GM13976 (cell line): ENCODE data around the gene FAM107B.
"Not testable (repeated sequence)": the region's sequence is repeated elsewhere in the genome, so short reads cannot be mapped to it uniquely, and the experiment has no call there.

Source experiments
- DNase-seq: peaks from one replicate; pipeline ENCODE4 v3.0.0; 2012; ENCODE audit warnings: low spot score
- CTCF ChIP-seq: IDR thresholded peaks from 2 replicates; pipeline ENCODE4 v1.5.1; 2012; ENCODE audit warnings: borderline replicate concordance, mild to moderate bottlenecking; ENCODE audit not compliant: insufficient read depth; ENCODE audit errors: extremely low read depth, missing control alignments, control extremely low read depth
- in situ Hi-C: fragments of 300-500 bp; cut with MboI; formaldehyde crosslinking; loops from one replicate; pipeline ENCODE4 v1.12.0; 2022; ENCODE audit warnings: low sequenced_read_pairs, mixed read lengths, inconsistent platforms; ENCODE audit not compliant: unreplicated experiment

Gene FAM107B

DNA sequence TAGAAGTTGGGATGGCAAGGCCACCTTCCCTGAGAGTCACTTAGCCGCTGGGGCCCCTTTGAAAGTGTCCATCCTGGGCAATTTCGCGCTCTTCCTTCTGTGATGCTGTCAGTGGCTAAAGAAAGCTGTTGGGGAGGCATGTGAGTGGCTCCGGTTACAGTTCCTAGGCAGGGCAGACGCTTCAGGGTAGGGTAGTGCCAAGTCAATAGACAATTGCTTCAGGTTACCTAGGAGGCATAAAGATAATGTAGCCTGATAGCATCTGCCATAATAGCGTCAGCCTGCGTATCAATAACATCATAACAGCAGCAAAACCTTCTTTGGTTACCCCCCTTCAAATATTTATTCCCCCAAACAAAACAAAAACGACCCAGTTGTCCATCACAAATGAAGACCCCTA lies at the start of gene FAM107B:
TSS of gene FAM107B (minus strand) at position 101 of the 400 bp plus-strand sequence. CDS start 234 bp downstream, outside the sequence.
- TF ChIP-seq CTCF = no peak

GRCh38 chr10:14823966-14824365 lies 49.3 kb upstream of the FAM107B start:
- in situ Hi-C loops = loop anchor here (25.0 kb wide), 1 partner anchor 612 kb away; no protein-coding TSS in a partner anchor
- DNase-seq = no peak
- TF ChIP-seq CTCF = no peak

More for the DNA sequence above, at the start of gene FAM107B:
- in situ Hi-C loops = no loop called here
- no peak for DNase-seq

DNA sequence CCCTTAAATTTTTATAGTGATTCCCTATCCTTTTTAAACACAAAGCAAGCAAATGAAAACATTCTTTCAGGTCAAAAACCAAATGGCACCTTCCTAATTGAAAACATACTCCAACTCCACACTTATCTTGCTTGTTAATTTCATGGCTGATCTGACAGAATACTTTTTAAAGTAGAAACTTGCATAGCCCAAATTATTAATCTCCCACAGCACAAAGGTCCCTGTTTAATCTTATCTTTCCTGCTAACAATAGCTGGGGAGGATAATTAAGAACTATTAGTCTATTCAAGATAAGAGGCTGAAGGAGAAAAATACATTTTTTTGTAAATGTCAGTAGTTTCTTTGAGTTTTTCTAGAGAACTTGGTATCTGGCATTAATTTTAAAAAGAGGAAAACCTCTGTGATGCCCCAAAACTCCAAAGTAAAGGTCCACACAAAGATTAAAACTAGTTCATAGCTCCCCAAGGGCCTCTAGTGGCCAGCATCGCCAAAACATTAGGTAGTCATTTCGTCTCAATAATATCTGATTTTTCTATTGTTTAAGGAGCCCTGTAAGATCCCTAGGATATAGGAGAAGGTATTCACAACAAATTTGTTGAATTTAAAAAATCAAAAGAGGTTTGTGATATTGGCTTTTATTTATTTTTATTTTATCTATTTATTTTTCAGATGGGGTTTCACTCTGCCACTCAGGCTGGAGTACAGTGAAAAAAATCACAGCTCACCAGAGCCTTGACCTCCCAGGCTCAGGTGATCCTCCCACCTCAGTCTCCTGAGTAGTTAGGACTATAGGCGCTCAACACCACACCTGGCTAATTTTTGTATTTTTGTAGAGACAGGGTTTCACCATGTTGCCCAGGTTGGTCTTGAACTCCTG lies 48.4 kb upstream of the FAM107B start:
- peak; percentile 33 for TF ChIP-seq CTCF
- DNase-seq = peak; percentile 66
- in situ Hi-C loops = loop anchor here (25.0 kb wide), 1 partner anchor 611 kb away; no protein-coding TSS in a partner anchor

- TF ChIP-seq CTCF = no peak
- in situ Hi-C loops = loop anchor here (25.0 kb wide), 1 partner anchor 610 kb away; no protein-coding TSS in a partner anchor
- no peak for DNase-seq
Observed at GRCh38 chr10:14821635-14822375, 47.1 kb upstream of the FAM107B start.

- in situ Hi-C loops = loop anchor here (25.0 kb wide), 1 partner anchor 608 kb away; no protein-coding TSS in a partner anchor
- no peak for TF ChIP-seq CTCF
- no peak for DNase-seq
Observed at GRCh38 chr10:14820775-14821154, 46.1 kb upstream of the FAM107B start.

DNA sequence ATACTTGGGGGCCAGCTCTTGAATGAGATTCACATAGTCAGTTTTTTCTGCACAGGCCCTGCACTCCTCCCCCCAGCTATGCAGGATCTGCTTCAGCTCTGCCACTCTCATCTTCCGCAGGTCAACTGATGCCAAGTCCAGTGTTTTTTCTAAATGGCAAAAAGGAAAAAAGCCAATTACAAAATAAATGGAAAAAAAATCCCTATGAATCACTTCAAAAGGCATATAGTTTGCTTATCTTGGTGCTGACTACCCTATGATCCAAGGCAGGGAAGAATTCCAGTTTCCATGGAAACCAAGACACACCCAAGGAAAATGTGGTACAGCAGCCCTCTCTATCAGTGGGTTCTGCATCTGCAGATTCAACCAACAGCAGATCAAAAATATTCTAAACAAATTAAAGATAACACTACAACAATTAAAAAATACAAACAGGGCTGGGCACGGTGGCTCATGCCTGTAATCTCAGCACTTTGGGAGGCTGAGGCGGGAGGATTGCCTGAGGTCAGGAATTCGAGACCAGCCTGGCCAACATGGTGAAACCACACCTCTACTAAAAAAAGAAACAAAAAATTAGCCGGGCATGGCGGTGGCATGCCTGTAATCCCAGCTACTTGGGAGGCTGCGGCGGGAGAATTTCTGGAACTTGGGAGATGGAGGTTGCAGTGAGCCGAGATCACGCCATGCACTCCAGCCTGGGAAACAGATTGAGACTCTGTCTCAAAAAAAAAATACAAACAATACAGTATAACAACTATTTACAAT lies 45.5 kb upstream of the FAM107B start:
- in situ Hi-C loops = loop anchor here (25.0 kb wide), 1 partner anchor 608 kb away; no protein-coding TSS in a partner anchor
- DNase-seq = no peak

DNA sequence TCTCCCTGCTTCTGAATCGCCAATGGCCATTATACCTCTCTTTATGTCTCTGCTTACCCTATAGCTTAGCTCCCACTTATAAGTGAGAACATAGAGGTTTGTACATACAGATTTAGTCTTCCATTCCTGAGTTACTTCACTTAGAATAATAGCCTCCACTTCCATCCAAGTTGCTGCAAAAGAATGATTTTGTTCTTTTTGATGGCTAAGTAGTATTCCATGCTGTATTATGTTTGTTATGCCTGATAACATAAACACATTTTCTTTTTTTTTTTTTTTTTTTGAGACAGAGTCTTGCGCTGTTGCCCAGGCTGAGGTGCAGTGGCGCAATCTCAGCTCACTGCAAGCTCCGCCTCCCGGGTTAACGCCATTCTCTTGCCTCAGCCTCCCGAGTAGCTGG lies 42.0 kb upstream of the FAM107B start:
- DNase-seq = not testable (repeated sequence)
- in situ Hi-C loops = loop anchor here (10.0 to 25.0 kb wide), 2 partner anchors 322 to 604 kb away; no protein-coding TSS in a partner anchor

More for the DNA sequence above, 45.5 kb upstream of the FAM107B start:
- no peak for TF ChIP-seq CTCF
